ENCODE measurements around the gene MTARC1.
A peak's percentile ranks its signal among the peaks of the same experiment; 100 is the strongest.

The MTARC1 gene

DNA sequence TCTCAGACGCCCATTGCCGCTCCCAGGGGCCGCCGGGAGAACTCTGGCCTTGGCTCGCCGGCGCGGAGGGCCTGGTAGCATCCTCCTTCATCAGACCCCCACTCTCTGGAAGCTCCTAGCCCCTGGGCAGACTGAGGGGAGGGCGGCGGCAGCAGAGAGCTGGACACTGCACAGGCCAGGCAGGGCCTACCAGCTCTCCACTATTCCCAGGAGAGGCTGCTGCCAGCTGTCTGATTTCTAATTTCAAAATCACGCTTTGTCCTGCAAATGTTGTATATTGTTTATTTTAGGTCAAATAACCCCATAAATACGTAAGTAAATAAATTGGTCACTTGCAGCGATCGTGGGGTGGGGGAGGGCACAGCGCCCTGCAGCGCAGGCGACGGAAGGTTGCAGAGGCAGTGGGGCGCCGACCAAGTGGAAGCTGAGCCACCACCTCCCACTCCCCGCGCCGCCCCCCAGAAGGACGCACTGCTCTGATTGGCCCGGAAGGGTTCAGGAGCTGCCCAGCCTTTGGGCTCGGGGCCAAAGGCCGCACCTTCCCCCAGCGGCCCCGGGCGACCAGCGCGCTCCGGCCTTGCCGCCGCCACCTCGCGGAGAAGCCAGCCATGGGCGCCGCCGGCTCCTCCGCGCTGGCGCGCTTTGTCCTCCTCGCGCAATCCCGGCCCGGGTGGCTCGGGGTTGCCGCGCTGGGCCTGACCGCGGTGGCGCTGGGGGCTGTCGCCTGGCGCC lies at the start of gene MTARC1:
Gene MTARC1, plus strand, starts transcription at position 577 of the 732 bp plus-strand sequence. Its CDS starts 32 bp downstream, at position 609.
- DNase-seq (ENCODE audit: low read depth): no peak
- H3K4me3 ChIP-seq (ENCODE audit: low read depth, low read length): peak within 1 kb of the TSS; percentile 45

DNA sequence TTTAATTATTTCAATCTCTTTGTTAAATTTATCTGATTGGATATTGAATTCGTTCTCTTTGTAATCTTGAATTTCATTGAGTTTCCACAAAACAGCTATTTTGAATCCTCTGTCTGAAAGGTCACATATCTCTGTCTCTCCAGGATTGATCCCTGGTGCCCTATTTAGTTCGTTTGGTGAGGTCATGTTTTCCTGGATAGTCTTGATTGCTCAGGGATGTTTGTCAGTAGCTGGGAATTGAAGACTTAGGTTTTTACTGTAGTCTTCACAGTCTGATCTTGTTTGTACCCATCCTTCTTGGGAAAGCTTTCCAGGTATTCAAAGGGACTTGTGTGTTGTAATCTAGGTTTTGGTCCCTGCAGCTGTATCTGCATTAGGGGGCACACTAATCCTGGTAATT lies 45.4 kb upstream of the MTARC1 start:
- H3K4me3 ChIP-seq (ENCODE audit: low read depth, low read length): no peak overlapping the region
- DNase-seq (ENCODE audit: low read depth): no peak
- TF ChIP-seq, protein P1, sequence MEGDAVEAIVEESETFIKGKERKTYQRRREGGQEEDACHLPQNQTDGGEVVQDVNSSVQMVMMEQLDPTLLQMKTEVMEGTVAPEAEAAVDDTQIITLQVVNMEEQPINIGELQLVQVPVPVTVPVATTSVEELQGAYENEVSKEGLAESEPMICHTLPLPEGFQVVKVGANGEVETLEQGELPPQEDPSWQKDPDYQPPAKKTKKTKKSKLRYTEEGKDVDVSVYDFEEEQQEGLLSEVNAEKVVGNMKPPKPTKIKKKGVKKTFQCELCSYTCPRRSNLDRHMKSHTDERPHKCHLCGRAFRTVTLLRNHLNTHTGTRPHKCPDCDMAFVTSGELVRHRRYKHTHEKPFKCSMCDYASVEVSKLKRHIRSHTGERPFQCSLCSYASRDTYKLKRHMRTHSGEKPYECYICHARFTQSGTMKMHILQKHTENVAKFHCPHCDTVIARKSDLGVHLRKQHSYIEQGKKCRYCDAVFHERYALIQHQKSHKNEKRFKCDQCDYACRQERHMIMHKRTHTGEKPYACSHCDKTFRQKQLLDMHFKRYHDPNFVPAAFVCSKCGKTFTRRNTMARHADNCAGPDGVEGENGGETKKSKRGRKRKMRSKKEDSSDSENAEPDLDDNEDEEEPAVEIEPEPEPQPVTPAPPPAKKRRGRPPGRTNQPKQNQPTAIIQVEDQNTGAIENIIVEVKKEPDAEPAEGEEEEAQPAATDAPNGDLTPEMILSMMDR (IDR thresholded peaks at IDR 0.05; ENCODE audit: low read depth, low read length, missing control alignments): no peak

More for the DNA sequence above, at the start of gene MTARC1:
- TF ChIP-seq, protein P1 (IDR thresholded peaks at IDR 0.05; ENCODE audit: low read depth, low read length, missing control alignments): no peak

DNA sequence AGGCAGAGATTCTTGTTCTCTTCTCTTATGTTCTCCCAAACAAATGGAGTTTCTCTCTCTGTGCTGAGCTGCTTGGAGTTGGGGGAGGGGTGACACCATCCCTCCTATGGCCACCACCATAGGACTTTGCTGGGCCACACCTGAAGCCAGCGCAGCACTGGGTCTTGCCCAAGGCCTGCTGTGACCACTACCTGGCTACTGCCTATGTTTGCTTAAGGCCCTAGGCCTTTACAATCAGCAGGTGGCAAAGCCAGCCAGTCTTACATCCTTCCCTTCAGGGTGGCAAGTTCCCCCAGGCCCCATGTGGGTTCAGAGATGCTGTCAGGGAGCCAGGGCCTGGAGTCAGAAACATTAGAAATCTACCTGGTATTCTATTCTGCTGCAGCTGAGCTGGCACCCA lies 44.9 kb upstream of the MTARC1 start:
- no peak for DNase-seq (ENCODE audit: low read depth)
- TF ChIP-seq, protein P1 (IDR thresholded peaks at IDR 0.05; ENCODE audit: low read depth, low read length, missing control alignments): no peak

DNA sequence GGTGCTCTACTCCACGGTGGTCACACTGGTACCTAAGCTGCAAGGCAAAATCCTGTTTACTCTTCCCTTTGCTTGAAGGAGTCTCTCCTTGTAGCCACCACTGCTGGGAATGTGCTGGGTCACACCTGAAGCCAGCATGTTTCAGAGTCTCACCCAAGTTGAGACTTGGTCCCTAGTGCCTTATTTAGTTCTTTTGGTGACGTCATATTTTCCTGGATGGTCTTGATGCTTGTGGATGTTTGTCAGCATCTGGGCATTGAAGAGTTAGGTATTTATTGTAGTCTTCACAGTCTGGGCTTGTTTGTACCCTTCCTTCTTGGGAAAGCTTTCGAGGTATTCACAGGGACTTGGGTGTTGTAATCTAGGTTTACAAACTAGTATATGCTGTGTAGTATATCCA lies 44.2 kb upstream of the MTARC1 start:
- TF ChIP-seq, protein P1 (IDR thresholded peaks at IDR 0.05; ENCODE audit: low read depth, low read length, missing control alignments): no peak
- DNase-seq (ENCODE audit: low read depth): no peak
- H3K4me3 ChIP-seq (ENCODE audit: low read depth, low read length): no peak overlapping the region

More for the DNA sequence above, 44.9 kb upstream of the MTARC1 start:
- no peak overlapping the region for H3K4me3 ChIP-seq (ENCODE audit: low read depth, low read length)

DNA sequence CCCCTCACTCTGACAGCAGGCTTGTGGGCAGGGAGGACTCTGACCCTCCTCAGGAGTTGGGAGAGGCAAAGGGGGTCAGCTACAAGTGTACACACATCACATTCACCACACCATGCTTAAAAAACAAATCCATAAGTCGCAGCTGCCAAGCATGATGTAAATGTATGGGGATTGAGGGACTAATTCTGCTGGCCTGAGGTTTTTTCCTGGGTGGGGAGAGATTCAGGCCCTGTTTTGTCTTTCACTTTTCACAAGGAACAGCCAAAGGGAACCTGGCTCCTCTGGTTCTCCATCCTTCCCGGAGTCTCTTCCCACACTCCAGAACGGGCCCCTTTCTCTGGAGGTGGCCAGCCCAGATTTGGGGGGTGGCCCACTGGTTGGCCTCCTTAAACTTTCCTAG lies 39.9 kb upstream of the MTARC1 start:
- no peak overlapping the region for H3K4me3 ChIP-seq (ENCODE audit: low read depth, low read length)
- no peak for DNase-seq (ENCODE audit: low read depth)
- TF ChIP-seq, protein P1 (IDR thresholded peaks at IDR 0.05; ENCODE audit: low read depth, low read length, missing control alignments): no peak

DNA sequence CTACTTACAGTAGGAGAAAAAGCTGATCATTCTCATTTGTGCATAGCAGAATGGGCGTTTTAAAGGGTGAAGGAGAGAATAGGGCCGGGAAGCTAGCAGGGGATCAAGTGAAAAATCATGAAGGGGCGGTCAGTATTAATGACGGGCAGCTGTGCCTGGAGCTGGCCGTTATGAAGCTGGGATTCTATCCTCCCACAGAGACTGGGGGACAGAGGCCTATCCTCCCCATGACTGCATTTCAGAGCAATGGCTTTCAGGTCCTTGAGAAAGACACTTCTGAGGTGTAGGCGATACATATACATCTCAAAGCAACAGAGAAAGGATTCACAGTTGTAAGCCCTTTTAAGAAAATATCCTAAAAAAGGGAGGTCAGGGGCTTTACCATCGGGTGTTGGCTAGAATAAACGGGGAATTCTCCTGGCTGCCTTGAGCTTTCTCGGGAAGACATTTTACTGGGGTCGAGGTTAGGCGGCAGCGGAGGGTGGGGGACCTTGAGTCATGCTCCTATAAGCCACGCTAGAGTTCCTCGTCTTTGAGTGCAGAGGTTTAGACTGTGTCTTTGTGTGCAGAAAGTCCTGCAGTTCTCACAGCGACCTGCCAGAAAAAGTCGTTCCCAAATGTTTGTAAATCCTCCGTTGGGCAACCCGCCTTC lies 39.1 kb upstream of the MTARC1 start:
- peak overlapping the region; percentile 92 for H3K4me3 ChIP-seq (ENCODE audit: low read depth, low read length)
- TF ChIP-seq, protein P1 (IDR thresholded peaks at IDR 0.05; ENCODE audit: low read depth, low read length, missing control alignments): no peak
- DNase-seq (ENCODE audit: low read depth): no peak

All from GM12864 (cell line).